K562 (cell line): ENCODE measurements around the gene EFEMP2. TPM values are rescaled to one million over a fixed set of nuclear protein-coding genes. Genes with fewer than 3 reads are reported as not detected.

Experiments used
- ATF1 ChIP-seq, 2 experiments: fragments of 450-650 bp in 1 of 2; IDR thresholded peaks; 2 replicates each; pipeline ENCODE4 v1.6.1; 2016; ENCODE audit warnings: missing compliant biosample characterization in 1 of 2, missing genetic modification characterization in 1 of 2
- CREB1 ChIP-seq, 2 experiments: sonication (generic) in 1 of 2; formaldehyde crosslinking in 1 of 2; IDR thresholded peaks; 2 replicates each; pipeline versions ENCODE4 v1.6.1 to v1.8.0; 2012 to 2022; ENCODE audit warnings: inconsistent platforms in 1 of 2, mild to moderate bottlenecking in 1 of 2, missing genetic modification reagents in 1 of 2, moderate library complexity in 1 of 2
- DMBX1 ChIP-seq: fragments of 250-450 bp; sonication (Bioruptor Pico); IDR thresholded peaks from 2 replicates; pipeline ENCODE4 v1.8.0; 2022; ENCODE audit warnings: inconsistent platforms, mild to moderate bottlenecking, moderate library complexity, borderline replicate concordance
- ELF4 ChIP-seq: fragments of 450-650 bp; formaldehyde crosslinking; IDR thresholded peaks from 2 replicates; pipeline ENCODE4 v1.4.0; 2022; ENCODE audit warnings: missing genetic modification characterization
- MIER1 ChIP-seq: fragments of 450-650 bp; IDR thresholded peaks from 2 replicates; pipeline ENCODE4 v1.6.1; 2016; ENCODE audit warnings: antibody characterized with exemption, mild to moderate bottlenecking, low read depth
- NR4A1 ChIP-seq, 2 experiments: fragments of 250-450 bp in 1 of 2; fragments of 450-650 bp in 1 of 2; sonication (Bioruptor Pico) in 1 of 2; IDR thresholded peaks; 2 replicates each; pipeline versions ENCODE4 v1.4.0 to v1.6.1; 2016 to 2020; ENCODE audit warnings: mild to moderate bottlenecking in 2 of 2, missing compliant biosample characterization in 1 of 2, missing genetic modification characterization in 1 of 2, moderate library complexity in 1 of 2
- PRPF4 ChIP-seq: fragments of 200-400 bp; formaldehyde crosslinking; IDR thresholded peaks from one replicate; pipeline ENCODE4 v1.6.1; 2017; ENCODE audit warnings: low read length, low read depth, mild to moderate bottlenecking; ENCODE audit not compliant: insufficient read depth, poor library complexity, severe bottlenecking
- RB1 ChIP-seq: fragments of 450-650 bp; IDR thresholded peaks from 2 replicates; pipeline ENCODE4 v1.6.1; 2017; ENCODE audit warnings: low read depth, mild to moderate bottlenecking
- SOX6 ChIP-seq: fragments of 450-650 bp; IDR thresholded peaks from 2 replicates; pipeline ENCODE4 v1.6.1; 2014; ENCODE audit warnings: mild to moderate bottlenecking
- SREBF1 ChIP-seq: fragments of 150-350 bp; IDR thresholded peaks from 2 replicates; pipeline ENCODE4 v1.6.1; 2014; ENCODE audit warnings: antibody characterized with exemption, low read depth, low read length, borderline replicate concordance
- ZBTB9 ChIP-seq: fragments of 450-650 bp; formaldehyde crosslinking; IDR thresholded peaks from 2 replicates; pipeline ENCODE4 v1.4.0; 2020; ENCODE audit warnings: mild to moderate bottlenecking, moderate library complexity
- ZNF174 ChIP-seq: fragments of 250-450 bp; sonication (Bioruptor Pico); IDR thresholded peaks from 2 replicates; pipeline ENCODE4 v1.4.0; 2020; ENCODE audit warnings: mild to moderate bottlenecking
- ZNF507 ChIP-seq: conservative IDR thresholded peaks from 2 replicates; pipeline ENCODE4 v1.6.1; 2017; ENCODE audit warnings: missing genetic modification characterization, missing compliant biosample characterization
- polyA plus RNA-seq, 8 experiments: library from polyadenylated mRNA; depleted of rRNA in 4 of 8; stranded (reverse) in 5 of 8; unstranded in 3 of 8; fragments of >200 nt; fragmentation: Nextera tagmentation in 2 of 8; fragmentation: Illumina TruSeq in 1 of 8; extraction: Ambion mirVana in 2 of 8; extraction: Trizol in 1 of 8; gene quantifications; 2 replicates each; pipeline versions ENCODE4 v1.2.1 to v1.2.3, GENCODE V29; 2011 to 2014; ENCODE audit warnings: inconsistent platforms in 1 of 8, missing spikeins in 1 of 8
- total RNA-seq, 7 experiments: library from RNA; depleted of rRNA in 6 of 7; stranded (reverse); fragments of >200 nt in 6 of 7; fragmentation: Illumina TruSeq in 2 of 7; extraction: Trizol in 2 of 7; gene quantifications; 2 replicates each; pipeline versions ENCODE4 v1.2.1 to v1.2.3, GENCODE V29; 2011 to 2021; ENCODE audit warnings: low replicate concordance in 1 of 7
- TF ChIP-seq, protein P1 (sequence below): sonication (generic); formaldehyde crosslinking; IDR thresholded peaks from 2 replicates; pipeline ENCODE4 v1.8.0; 2022; ENCODE audit warnings: mild to moderate bottlenecking, missing genetic modification reagents
- TF ChIP-seq, protein P2 (sequence below): fragments of 150-350 bp; IDR thresholded peaks from 2 replicates; pipeline ENCODE4 v1.6.1; 2014; ENCODE audit warnings: low read depth, mild to moderate bottlenecking, low read length, borderline replicate concordance

The EFEMP2 gene
- total and polyA plus RNA-seq, 9 of the 15 experiments (the other 6 are each of a cell fraction or from before 2014, with no cell fraction given): 0.07 to 2.9 (median 0.69) TPM; not detected in 1

- no peak for TF ChIP-seq ELF4 (CRISPR knock-in tag)
- no peak for TF ChIP-seq MIER1
- TF ChIP-seq, protein P1, sequence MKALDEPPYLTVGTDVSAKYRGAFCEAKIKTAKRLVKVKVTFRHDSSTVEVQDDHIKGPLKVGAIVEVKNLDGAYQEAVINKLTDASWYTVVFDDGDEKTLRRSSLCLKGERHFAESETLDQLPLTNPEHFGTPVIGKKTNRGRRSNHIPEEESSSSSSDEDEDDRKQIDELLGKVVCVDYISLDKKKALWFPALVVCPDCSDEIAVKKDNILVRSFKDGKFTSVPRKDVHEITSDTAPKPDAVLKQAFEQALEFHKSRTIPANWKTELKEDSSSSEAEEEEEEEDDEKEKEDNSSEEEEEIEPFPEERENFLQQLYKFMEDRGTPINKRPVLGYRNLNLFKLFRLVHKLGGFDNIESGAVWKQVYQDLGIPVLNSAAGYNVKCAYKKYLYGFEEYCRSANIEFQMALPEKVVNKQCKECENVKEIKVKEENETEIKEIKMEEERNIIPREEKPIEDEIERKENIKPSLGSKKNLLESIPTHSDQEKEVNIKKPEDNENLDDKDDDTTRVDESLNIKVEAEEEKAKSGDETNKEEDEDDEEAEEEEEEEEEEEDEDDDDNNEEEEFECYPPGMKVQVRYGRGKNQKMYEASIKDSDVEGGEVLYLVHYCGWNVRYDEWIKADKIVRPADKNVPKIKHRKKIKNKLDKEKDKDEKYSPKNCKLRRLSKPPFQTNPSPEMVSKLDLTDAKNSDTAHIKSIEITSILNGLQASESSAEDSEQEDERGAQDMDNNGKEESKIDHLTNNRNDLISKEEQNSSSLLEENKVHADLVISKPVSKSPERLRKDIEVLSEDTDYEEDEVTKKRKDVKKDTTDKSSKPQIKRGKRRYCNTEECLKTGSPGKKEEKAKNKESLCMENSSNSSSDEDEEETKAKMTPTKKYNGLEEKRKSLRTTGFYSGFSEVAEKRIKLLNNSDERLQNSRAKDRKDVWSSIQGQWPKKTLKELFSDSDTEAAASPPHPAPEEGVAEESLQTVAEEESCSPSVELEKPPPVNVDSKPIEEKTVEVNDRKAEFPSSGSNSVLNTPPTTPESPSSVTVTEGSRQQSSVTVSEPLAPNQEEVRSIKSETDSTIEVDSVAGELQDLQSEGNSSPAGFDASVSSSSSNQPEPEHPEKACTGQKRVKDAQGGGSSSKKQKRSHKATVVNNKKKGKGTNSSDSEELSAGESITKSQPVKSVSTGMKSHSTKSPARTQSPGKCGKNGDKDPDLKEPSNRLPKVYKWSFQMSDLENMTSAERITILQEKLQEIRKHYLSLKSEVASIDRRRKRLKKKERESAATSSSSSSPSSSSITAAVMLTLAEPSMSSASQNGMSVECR (CRISPR knock-in tag): peak; percentile 82; the same call in 1 of the 2 replicates
- no peak for TF ChIP-seq ZNF174 (CRISPR knock-in tag)
- peak; percentile 49; the same call in 1 of the 2 replicates for TF ChIP-seq DMBX1
- TF ChIP-seq NR4A1 (CRISPR knock-in tag; IDR thresholded peaks at IDR 0.05): peak; percentile 40; the same call in 1 of the 2 replicates
- TF ChIP-seq NR4A1 (tag; IDR thresholded peaks at IDR 0.05): no peak
- TF ChIP-seq, protein P2, sequence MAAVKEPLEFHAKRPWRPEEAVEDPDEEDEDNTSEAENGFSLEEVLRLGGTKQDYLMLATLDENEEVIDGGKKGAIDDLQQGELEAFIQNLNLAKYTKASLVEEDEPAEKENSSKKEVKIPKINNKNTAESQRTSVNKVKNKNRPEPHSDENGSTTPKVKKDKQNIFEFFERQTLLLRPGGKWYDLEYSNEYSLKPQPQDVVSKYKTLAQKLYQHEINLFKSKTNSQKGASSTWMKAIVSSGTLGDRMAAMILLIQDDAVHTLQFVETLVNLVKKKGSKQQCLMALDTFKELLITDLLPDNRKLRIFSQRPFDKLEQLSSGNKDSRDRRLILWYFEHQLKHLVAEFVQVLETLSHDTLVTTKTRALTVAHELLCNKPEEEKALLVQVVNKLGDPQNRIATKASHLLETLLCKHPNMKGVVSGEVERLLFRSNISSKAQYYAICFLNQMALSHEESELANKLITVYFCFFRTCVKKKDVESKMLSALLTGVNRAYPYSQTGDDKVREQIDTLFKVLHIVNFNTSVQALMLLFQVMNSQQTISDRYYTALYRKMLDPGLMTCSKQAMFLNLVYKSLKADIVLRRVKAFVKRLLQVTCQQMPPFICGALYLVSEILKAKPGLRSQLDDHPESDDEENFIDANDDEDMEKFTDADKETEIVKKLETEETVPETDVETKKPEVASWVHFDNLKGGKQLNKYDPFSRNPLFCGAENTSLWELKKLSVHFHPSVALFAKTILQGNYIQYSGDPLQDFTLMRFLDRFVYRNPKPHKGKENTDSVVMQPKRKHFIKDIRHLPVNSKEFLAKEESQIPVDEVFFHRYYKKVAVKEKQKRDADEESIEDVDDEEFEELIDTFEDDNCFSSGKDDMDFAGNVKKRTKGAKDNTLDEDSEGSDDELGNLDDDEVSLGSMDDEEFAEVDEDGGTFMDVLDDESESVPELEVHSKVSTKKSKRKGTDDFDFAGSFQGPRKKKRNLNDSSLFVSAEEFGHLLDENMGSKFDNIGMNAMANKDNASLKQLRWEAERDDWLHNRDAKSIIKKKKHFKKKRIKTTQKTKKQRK: peak; percentile 61; the same call in 1 of the 2 replicates
- no peak for TF ChIP-seq ZNF507
- TF ChIP-seq CREB1 (IDR thresholded peaks at IDR 0.05): peak; percentile 76; the same call in 1 of the 2 replicates
- TF ChIP-seq CREB1 (CRISPR knock-in tag; IDR thresholded peaks at IDR 0.05): peak; percentile 89
- TF ChIP-seq PRPF4: no peak
- no peak for TF ChIP-seq SREBF1
- peak; percentile 100 for TF ChIP-seq RB1
- TF ChIP-seq ATF1 (CRISPR knock-in tag; IDR thresholded peaks at IDR 0.05): peak; percentile 73
- TF ChIP-seq ATF1 (tag; IDR thresholded peaks at IDR 0.05): peak; percentile 69
- peak; percentile 48; the same call in 1 of the 2 replicates for TF ChIP-seq ZBTB9
- TF ChIP-seq SOX6: peak; percentile 67; the same call in 1 of the 2 replicates
These were observed 46.6 kb upstream of the EFEMP2 start, which contains the start of gene DRAP1 (continued) for GRCh38 chr11:65919141-65919572.
